Stimulated activated CD4-positive, alpha-beta T cell treated with anti-CD3 and anti-CD28 coated beads, TNF-alpha, amount 100 ng/mL, for 48 hours (primary cell): ENCODE data around the gene PRUNE2.
A peak's percentile ranks its signal among the peaks of the same experiment; 100 is the strongest.
"Not testable (repeated sequence)": the region's sequence is repeated elsewhere in the genome, so short reads cannot be mapped to it uniquely, and the experiment has no call there.

Experiments used
- DNase-seq, 3 donors: peaks; one replicate each; pipeline ENCODE4 v3.0.0-alpha.2; 2020; ENCODE audit warnings: low read depth in 3 of 3

PRUNE2 gene

DNA sequence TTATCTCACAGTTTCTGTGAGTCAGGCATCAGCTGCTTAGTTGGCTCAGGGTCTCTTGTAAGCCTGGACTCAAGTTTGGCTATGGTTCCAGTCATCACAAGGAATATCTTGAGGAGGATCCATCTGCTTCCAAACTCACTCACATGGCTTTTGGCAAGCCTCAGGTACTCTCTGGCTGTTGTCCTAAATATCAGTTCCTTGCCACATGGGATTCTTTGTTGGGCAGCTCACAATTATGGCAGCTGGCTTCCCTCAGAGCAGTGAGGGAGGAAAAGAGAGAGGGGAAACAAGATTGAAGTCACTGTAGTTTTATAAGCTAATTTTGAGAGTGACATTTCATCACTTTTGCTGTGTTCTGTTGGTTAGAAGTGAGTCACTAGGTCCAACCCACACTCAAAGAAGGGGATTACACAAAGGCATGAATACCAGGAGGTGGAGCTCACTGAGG lies 302.4 kb downstream of the PRUNE2 start:
- DNase-seq = no peak

DNA sequence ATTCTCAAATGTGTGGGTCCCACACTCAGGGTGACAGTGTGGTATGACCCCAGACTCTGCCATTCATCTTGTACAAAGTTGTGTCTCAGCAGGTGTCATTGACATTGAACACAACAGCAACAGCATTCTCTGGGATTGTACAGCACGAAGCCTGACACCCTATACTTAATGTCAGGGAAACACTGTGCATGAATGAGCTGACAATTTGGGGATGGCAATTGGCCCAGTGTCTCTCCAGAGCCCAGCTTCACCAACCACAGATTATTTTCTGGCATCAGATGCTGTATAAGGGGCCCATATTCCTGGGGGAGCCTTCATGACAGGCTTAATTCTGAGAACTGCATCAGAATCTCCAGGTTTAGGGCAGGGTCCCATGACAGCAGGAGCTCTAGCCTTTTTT lies 303.7 kb downstream of the PRUNE2 start:
- DNase-seq = no peak

DNA sequence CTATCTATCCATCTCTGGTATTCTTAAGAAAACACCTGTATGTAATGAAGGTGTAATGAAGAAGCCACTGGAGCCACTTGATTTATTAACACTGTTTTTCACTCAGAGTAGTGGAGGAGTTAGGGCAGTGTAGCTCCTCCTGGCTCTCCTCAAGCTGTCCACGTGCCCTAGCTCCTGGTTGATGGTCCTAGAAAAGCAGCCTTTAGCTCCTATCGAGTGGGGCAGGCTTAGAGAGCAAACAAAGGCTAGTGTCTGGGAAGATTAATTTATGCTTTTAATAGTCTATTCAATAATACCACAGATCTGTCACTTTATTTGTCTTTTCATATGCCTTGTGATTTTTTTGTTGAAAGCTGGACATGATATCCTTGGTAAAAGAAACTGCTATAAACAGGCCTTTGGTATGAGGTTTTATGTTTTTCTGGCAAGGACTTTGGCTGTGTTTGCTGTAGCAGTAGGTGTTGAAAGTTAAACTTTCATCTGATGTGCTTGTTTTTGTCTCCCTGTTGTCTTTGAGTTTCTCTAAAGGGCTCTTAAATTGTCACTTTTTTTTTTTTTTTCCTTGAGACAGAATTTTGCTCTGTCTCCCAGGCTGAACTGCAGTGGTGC lies 305.8 kb downstream of the PRUNE2 start:
- no peak for DNase-seq

DNA sequence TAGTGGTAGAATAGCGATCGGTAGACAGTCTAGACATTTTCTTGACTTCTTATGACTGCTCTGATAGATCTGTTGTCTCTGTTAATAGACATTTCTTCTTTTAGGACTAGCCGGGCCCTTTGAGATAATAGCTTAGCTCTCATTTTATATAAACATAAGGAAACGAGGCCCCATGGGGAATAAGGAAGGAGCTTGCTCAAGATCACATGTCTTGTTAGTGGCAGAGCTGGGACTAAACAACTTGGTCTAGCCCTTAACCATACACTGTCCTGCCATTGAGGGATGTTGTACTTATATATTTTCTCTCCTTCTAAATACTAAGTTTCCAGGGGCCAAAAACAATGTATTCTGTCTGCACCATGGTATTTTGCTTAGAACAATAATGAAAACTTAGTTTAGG lies 306.9 kb downstream of the PRUNE2 start:
- no peak for DNase-seq

DNA sequence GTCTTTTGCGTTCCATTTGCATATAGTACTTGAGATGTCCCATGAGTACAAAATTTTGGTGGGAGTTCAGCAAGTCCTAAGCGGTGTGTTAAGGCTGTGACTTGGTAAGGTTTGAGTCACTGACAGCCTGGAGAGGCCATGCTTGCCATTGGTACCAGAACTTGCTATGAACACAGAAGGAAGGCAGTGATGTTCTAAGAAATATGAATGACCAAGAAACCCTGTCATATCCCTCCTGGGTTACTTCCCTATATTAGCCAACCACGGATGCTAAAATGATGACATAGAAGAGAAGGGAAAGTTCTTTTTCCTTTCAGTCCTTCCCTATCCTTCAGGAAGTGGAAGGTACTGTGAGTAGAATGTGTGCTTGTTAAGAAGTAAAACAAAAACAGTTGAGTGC lies 310.3 kb downstream of the PRUNE2 start:
- no peak for DNase-seq

DNA sequence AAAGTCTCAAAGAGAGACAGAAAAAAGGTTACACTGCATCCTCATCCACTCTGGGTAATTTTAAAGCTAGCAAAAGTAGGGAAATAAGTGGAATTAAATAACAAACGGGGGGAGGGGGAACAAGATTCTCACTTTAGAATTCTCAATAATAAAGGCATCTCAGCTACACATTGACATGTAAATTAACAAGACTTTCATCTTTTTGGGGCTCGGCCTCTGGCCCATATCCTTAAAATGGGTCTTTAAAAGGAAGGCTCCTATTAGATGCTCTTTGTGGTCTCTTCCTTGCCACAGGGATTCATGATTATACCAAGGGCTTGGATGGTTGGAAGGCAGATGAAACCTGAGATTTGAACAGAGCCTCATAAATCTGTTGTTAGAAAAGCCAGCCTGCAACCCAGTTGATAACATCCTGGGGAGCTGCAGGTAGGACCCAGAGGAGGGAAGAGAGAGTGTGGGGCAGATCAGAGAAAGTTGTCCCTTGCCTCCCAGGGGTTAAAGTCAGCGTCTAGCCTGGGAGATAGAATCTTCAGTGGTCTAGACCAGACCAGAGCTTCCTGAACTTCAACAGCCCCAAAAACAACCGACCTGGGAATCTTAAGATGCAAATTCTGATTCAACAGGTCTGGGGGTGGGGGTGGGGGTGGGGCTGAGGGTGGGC lies 311.0 kb downstream of the PRUNE2 start:
- DNase-seq = no peak

DNA sequence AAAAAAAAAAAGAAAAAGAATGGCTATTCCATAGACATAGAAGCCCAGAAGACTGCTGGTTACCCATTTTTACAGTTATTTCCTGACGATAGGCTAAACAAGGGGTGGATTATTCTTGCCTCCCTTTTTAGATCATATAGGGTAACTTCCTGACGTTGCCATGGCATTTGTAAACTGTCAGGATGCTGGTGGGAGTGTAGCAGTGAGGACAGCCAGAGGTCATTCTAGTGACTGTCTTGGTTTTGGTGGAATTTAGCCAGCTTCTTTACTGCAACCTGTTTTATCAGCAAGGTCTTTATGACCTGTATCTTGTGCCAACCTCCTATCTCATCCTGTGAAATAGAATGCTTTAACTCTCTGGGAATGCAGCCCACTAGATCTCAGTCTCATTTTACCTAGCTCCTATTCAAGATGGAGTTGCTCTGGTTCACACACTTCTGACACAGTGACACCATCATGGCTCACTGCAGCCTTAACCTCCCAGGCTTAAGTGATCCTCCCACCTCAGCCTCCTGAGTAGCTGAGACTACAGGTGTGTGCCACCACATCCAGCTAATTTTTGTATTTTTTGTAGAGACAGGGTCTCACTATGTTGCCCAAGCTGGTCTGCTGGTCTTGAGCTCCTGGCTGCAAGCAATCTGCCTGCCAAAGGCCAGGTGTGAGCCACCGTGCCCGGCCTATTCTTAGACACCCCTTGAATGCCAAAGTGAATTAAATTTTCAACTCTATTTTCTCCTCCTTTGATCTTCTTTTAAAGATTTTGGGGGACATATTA lies 311.8 kb downstream of the PRUNE2 start:
- not testable (repeated sequence) for DNase-seq

DNA sequence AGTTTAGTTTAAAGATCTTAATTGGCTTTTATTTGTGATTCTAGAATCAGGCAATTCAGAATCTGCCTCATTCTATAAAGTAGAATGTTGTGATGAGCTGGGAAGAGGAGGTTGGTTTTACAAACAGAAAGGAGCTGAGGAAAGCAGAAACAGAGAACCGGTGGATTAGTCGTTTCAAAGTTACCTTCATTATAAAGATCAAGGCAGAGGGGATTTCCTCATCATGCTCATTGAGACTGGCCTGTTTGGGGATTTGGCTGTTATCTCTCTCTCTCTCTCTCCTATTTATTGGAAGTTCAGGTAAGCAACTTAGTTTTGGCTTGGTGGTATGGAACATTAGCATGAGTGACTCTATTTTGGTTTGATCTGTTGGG lies 313.0 kb downstream of the PRUNE2 start:
- DNase-seq = no peak

DNA sequence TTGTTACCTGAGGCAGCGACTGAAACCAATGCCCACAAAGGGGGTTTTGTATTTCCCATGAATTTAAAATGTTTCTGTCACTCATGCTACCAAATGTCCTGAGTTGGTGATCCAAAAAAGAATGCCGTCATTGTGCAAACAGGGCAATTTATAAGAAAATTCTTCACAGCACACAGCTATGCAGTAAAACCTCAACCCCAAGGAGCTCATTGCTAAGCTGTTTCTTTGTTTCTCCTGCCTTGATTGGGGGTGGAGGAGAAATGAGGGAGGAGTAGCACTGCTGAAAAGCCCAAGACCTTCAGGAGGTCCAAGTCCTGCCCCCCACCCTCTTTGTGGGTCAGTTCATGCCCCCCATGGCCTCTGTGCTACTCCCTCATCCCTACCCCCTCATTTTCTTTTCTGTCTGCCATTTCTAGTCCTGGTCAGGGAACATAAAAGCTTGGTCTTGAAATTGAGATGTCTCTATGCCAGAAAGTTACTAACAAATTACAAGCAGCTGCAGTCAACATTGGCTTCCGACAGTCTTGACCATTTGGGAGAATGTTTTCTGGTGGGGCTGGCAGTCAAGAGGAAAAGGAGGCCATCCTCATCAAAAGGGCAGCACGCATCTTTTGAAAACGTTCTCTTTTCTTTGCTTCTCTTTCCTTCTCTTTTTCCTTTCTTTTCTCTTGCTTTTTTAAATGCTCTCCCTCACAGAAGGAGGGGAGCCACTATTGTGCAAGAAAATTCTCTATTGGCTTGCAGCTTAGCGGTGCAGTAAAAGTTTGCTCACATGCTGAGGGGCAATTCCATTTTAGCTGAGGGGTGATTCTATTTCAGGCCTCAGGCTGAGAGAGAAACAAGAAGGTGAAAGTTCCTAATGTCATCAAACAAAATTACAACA lies 313.6 kb downstream of the PRUNE2 start:
- no peak for DNase-seq

DNA sequence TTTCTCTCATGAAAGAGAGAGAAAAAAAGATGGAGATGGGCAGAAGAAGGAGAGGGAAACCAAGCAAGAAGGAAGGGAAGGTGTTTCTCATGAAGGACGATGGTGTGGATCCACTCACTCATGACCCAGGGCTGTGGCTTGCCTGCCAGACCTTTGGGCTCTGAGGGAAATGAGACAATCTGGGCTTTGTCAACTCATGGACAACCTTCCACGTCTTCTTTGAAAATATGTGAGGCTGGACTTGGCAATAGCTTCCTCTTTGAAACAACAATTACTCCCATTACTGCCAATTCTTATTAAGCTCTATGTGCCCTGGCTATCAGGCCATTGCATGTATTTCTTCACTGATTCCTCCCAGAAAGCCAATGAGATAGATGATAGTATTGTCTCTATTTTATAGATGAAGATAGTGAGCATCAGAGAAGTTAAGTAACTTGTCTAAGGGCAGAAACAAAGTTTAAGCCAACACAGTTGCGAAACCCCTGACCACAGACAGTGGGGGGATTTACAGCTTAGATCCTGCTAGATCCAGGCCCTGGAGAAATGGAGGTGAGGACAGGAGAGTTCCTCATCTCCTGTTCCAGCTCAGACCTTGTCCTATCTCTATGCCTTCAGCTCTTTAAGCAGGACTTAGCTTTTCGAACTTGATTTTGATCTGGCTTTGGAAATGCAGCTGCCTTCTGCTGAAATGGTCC lies 314.5 kb downstream of the PRUNE2 start:
- DNase-seq = no peak

DNA sequence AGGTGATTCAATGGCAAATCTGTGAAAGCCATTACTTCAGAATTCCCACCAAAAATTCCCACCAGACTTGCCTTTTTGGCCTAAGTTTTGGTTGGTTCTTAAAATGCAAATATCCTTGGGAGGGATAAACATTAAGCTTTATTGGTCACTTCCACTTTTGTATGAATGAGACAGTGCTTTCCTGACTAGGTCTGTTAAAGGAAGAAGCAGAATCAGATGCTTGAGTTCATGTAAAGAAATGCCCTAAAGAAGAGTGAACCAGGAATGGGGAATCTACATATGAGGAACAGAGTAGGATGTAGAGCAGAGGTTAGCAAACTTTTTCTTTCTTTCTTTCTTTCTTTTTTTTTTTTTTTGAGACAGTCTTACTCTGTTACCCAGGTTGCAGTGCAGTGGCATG lies 317.6 kb downstream of the PRUNE2 start:
- no peak for DNase-seq

DNA sequence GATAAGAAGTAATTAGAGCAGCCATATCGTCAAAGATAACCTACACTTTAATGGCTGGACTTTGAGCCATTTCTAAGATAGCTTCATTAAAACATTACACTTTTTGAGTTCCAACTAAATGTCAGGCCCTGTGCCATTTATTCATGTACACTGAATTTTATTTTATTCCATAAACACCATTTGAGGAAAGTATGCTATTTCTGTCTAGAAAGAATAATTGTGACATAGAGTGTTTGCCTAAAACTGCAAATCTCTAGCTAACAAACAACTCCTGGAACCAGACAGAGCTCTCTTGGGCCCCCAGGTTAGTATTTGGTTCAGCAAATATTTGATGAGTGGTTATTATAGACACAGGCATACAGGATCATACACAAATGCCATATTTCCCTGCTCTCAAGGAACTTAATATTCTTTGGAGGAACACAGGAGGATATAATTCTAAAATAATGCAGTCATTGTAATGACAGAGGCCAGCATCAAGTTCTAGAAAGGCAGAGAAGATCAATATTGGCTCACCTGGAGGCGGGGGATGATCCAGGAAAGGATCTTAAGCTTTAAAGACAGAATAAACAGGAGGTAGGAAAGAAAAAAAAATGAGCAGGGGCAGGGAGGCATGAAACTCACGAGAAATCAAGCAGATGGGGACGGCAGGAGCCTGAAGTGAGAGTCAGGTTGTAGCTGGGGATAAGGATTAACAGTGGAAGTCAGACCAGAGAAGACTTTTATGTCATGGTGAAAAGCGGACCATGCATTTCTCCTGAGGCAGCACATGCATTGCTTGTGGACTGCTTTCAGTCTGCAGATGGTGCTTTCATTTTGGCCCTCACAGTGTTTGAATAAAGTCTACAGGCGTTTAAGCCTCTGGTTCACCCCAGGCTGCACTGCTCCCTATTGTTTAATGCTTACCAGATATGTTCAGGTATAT lies 319.3 kb downstream of the PRUNE2 start:
- DNase-seq = no peak

DNA sequence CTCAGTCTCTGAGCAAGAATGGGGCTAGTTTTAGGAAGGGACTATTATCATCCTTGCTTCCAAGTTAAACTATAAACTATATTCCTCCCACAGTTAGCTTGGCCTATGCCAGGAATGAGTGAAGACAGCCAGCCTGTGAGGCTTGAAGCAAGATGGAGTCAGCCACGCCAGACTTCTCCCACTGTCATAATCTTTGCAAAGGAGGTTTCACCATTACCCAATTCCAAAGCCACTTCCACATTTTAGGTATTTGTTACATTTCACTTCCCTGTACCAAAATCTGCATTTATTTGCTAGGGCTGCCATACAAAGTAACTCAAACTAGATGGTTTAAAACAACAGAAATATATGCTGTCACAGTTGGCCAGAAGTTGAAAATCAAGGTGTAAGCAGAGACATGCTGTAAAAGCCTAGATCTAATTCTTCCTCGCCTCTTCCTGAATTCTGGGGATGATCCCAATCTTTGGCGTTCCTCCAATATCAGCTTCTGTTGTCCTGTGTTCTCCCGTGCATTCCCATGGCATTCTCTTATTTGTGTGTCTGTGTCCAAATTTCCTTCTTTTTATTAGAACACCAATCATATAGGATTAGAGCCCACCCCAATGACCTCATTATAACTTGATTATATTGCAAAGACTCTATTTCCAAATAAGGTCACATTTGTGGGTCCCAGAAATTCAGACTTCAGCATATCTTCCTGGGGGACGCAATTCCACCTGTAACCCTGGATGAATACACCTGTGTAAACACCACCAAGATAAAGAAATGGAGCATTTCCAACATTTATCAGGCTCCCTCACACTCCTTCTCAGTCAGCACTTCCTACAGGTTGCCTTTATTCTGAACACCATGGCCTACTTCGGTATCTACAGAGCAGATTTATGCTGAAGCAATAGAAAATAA lies 320.2 kb downstream of the PRUNE2 start:
- no peak for DNase-seq

DNA sequence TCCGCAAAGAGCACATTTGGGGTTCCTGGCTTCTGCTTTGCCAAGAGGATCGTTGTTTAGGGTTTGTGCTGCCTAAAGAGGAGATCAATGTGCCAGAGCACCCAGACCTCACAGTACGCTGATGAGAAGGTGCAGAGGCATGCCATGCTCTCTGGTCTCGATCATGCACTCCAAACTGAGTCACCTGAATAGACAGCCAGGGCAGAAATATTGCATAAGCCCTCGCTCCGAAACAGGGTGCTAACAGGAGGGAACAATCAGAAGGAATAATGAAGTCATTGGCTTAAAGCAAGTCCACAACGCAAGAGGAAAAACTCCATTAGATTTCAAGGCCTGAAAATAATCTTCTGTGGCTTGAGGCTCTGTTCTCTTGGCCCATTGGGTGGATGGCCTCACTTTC lies 322.7 kb downstream of the PRUNE2 start:
- no peak for DNase-seq

DNA sequence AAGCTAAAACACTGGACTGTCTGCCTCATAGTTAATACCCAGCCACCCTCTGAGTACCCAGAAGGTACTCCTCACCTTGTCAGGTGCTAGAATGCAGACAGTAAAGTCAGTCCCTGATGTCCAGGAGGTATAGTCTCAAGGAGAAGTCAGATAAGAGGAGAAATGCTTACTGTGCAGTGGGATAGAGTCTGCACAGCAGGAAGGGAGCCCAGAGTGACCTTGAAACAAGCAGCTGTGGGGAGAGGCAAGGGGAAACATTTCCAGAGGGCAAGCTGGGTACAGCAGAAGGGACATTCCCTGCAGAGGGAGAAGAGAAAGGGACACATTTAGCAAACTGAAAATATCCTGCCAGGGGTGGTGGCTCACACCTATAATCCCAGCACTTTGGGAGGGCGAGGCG lies 324.2 kb downstream of the PRUNE2 start:
- DNase-seq = no peak

DNA sequence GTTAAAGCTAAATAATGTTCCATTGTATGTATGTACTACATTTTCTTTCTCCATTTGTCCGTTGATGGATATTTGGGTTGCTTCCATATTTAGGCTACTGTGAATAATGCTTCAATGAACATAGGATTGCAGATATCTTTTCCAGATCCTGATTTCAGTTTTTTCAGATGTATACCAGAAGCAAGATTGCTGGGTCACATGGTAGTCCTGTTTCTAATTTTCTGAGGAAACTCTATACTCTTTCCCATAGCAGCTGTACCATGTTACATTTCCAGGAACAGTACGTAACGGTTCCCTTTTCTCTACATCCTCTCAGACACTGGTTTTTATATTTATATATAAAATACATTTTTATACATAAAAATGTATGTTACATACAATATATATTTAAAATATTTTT lies 325.1 kb downstream of the PRUNE2 start:
- no peak for DNase-seq

DNA sequence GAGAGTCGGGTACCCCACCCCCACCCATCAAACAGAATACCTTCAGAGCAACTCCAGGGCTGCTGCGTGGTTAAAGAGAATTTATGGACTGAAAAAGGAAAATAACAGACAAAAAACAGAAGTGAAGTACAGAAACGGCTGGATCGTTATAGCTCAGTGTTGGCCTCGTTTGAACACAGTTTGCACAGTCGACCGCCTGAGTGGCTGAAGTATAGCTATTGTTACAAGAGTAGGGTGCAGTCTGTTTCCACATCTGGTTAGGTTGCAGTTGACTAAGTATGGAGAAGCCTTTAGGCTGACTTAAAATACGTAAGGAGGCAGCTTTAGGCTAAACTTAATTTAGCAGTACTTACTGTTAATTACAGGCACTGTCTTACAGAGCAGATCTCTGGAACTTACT lies 325.7 kb downstream of the PRUNE2 start:
- DNase-seq = no peak

DNA sequence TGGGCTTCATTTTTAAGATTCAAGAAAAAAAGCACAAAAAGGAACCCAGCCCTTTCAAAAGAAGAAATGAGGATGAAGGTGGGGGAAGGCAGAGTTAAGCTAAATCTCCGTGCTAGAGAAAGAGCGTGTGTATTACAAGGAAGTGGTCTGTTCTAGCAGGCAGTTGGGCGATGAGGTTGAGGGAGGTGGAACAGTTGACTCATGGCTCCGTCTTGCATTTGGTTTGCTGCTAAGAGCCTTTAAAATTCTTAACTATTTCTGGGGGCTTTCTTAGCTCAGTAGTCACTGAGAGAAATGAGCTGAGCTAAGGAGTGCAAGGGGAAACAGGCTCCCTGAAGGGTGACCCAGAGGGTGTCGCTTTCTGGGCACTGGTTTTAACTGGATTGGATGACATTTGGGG lies 329.6 kb downstream of the PRUNE2 start:
- DNase-seq = peak; percentile 41 to 60 (median 59)

DNA sequence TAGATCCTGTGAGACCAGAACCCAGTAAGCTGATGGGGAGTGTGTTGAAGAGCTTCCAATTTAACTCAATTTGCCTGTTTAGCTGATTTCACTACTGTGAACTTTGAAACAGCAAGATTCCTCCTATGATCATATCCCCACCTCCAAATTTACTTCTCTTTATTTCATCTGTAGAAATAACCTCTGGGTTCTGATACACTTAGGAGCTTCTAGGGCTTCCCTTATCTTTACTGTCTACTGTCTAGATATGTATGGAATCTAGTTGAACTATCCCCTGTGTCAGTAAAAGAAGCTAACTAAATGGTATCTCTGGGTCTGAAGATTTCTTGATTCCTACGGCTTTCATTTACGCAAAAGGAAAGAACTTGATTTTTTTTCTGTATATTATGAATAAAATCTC lies 330.2 kb downstream of the PRUNE2 start:
- DNase-seq = no peak
